Measurements from ENCODE around the gene RTN3.

The RTN3 gene

DNA sequence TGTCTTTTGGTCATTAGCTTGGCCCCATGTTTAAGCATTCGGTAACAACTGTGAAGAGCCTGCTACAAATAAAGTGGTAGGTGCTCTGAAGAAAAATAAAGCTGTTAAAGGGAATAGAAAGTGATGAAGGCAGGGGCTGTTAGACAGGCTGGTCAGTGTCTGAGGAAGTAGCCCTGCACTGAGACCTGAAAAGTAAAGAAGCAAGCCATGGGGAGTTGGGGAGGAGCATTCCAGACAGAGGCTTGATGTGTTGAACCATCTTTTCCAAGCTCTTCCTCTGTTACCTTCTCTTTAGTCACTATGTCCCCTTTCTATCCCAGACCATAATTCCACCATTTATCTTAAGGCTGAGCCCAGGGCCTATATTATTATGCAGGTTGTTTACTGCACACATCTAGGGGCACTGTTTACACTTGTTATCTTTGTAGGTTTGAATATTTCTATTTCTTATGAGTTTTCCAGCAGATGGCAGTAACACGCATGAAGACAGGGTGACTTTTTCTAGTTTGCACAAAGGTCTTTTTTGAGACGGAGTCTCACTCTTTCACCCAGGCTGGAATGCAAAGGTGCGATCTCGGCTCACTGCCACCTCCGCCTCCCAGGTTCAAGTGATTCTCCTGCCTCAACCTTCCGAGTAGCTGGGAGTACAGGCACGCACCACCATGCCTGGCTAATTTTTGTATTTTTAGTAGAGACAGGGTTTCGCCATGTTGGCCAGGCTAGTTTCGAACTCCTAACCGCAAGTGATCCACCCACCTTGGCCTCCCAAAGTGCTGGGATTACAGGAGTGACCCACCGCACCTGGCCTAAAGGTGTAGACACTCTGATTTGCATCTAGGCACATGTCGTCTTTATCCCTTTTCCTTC, 64.2 kb downstream of the RTN3 start:
- DNase-seq (ENCODE audit: low read depth) = peak; percentile 26

DNA sequence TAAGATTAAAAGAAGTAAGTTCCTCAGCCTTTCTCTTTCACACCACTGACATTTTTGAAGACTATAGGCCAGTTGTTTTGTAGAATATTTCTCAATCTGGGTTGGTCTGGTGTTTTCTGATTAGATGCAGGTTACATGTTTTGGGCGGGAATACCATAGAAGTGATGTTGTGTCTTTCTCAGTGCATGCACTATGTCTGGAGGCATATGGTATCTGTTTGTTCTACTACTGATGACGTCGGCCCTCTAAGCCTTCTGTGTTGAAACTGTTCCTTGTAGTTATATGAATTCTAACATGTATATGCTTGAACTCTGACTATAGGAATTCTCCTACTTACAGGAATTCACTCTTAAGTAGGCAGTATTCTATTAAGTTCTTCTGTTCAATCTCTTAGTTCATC, 65.7 kb downstream of the RTN3 start:
- no peak for DNase-seq (ENCODE audit: low read depth)

DNA sequence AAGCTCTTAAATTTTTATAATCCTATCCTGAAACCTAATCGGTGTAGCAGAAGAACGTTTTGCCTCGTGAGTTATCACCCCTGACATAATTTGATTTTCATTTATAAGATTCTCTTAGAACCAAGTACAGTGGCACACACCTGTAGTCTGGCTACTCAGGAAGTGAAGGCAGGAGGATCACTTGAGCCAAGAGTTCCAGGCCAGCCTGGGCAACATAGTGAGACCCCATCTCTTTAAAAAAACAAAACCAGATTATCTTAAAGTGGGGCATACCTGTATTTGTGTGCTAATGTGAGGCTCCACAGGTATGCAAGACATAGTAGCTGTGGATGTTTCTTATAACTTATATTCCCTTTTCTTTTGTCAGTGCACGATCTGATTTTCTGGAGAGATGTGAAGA, 68.3 kb downstream of the RTN3 start:
- DNase-seq (ENCODE audit: low read depth) = no peak

DNA sequence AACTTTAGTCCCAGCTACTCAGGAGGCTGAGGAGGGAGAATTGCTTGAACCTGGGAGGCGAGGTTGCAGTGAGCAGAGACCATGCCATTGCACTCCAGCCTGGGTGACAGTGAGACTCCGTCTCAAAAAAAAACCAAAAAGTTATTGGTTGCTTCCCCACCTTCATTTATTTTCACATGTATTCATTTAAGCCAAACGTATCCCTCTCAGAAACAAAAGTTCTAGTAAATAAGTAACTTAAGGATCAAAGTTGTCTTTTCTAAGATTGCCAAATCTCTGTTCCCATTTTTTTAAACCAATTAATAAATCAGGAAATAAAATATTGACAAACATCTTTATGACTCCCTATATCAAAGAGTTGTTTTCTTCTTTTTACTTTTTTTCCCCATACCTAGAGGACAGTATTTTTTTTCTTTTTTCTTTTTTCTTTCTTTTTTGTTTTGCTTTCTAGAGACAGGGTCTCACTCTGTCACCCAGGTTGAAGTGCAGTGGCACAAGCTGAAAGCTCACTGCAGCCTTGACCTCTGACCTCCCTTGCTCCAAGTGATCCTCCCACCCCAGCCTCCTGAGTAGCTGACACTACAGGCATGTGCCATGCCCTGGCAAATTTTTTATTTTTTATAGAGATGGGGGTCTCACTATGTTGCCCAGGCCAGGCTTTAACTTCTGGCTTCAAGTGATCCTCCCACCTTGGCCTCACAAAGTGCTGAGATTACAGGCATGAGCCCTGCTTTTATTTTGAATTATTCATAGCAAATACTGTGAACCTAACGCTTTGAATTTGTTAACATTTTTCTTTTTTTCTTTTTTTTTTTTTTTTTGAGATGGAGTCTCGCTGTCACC, 75.8 kb downstream of the RTN3 start:
- DNase-seq (ENCODE audit: low read depth) = no peak

DNA sequence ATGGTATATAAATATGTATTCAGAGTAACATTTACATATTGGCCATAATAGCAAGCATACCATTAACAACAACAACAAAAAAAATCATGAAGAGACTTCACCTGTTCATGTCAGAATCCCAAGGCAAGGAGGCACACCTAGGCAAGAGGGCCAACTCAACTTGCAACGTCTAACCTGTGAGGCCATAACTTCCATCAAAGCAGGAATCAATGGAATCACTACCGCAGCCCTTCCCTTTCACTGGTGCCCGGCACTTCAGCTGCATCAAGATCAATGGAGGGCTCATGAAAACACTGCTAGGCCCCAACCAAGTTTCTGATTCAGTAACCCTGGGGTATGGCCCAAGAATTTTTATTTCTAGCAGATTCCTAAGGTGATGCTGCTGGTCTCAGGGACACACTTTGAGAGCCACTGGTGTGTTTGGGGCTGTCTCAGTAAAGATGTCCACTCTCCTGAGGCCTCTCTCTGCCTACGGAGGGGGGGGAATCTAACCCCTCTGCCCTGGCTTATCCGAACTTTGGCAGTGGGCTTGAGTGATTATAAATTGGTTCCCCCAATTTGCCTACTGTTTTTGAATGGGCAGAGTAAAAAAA, 79.3 kb downstream of the RTN3 start:
- DNase-seq (ENCODE audit: low read depth) = no peak

DNA sequence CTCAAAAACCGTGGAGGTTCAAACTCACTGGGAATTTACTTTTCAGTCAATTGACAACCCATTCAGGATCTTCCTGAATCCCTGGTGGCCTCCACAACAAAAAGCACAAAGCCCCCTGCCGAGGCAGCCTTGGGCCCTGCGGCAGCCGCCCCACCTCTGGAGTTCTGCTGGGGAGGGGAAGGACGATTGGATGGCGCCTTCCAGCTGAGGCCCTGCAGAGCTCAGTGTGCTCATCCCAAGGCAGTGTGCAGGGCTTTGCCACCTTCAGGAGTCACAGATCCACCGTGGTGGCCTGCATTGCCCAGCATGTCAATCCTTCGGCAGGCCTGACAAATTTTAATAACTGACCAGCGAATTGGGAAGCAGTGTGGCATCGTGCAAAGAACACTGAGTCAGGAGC, 79.9 kb downstream of the RTN3 start:
- no peak for DNase-seq (ENCODE audit: low read depth)

DNA sequence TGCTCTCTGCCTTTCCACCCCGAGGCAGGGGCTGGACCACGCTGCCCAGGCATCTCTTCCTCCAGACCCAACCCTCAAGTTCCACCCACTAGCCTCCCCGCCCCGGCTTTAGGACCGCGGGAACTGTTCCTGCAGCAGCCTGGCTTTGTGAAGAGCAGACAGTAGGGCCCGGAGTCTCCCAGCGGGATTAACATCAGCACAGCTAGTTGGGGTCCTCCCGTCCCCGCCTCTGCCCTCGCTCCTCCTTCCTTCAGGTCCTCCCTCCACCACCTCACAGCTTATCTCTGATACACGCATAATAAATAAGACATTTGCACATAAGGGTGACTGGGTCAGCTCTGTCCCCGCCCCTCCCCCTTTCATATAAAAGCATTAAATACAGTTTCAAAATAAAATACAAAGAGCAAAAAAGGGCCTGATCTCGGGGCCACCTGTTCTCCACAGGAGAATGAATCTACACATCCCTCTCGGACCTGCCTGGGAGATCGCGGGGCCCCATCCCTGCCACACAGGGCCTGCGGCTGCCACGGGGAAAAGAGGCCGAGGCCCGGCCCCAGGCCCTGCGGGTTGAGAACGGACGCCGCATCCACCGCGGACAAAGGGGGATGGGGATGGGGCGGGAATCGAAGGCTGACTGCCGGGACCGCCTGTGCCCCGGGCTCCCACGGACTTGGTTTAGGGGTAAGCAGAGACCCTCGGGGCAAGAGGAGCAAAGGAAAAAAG, 80.8 kb downstream of the RTN3 start:
- DNase-seq (ENCODE audit: low read depth) = no peak

DNA sequence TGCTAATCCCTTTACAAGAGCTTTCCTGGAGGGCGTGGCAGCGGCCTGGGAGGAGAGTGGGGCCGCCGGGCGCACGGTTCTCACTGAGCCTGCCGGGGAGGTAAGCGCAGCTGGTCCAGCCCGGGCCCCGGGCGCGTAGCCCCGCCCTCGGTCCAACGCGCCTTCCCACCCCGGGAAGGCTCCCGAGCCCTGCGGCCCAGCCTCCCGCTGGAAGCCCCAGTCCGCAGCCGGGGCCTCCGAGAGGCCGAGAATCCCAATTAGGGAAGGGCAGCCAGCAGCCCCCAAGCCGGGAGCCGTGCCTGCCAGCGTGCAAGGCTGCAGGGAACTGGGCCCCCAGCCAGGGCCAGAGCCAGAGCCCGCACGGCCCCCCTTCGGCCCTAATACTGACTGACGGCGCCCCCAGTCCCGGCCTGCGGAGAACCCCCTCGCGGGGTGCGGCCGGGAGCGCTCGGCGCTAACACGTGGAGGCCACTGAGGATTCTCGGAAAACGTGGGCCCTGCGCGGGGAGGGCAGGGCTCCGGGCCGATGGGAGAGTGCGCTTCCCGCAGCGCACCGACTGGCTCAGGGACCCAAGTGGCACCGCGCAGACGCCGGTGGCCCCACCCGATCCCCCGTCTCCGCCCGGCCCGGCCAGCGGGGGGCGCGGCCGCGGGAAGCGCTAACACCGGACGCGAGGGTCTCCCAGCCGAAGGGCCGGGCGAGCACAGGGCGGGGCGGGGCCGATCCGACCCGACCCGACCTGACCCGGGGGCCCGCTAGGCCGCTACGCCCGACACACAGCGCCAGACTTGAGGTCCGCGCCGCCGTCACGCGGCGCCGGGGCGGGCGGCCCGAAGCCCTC, 81.6 kb downstream of the RTN3 start:
- no peak for DNase-seq (ENCODE audit: low read depth)

DNA sequence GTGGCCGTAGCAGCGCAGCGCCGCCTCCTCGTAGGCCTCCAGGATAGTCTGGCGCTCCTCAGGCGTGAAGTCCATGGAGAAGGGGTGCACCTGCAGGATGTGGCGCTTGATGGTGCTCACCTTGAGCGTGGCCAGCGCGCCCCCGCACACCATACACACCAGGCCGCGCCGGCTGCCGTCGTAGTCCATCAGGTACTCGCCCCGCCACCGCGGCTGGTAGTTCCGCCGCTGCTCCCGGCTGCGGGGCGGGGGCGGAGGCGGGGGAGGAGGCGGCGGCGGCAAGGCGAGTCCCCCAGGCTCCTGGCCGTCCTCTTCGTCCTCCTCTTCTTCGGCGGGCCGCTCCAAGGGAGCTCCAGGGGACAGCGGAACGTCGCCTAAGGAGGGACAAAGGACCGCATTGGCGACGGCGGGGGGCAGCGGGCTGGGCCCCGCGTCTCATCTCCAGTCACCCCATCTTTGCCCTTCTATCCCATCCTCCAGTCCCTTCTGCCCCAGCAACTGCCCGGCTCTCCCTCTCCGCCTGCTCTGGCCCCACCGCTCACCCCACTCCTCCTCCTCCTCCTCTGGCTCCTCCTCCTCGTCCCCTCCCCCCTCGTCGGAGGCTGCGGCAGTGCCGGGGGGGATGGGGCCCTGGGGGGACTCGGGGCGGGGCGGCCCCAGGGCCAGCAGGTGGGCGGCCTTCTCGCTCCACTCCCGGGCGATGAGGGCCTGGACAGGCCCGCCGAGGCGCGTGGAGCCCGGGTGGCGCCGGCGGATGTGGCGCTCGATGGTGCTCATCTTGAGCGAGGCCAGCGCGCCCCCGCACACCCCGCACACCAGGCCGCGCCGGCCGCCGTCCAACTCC, 82.4 kb downstream of the RTN3 start:
- no peak for DNase-seq (ENCODE audit: low read depth)

DNA sequence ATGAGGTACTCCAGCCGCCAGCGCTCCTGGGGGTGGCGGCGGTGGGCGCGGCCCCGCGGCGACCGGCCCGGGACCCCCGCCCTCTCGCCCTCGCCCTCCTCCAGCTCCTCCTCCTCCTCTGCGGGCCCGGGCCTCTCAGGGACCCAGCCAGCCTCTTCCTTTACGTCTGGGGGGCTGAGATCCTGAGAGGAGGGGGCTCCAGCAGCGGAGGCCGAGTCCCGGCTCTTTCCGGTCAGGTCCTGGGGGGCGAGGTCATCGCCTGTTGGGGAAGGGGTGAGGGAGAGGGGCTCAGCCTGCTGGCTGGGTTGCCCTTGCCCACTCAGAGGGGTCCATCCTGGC, 83.0 kb downstream of the RTN3 start:
- DNase-seq (ENCODE audit: low read depth) = no peak

DNA sequence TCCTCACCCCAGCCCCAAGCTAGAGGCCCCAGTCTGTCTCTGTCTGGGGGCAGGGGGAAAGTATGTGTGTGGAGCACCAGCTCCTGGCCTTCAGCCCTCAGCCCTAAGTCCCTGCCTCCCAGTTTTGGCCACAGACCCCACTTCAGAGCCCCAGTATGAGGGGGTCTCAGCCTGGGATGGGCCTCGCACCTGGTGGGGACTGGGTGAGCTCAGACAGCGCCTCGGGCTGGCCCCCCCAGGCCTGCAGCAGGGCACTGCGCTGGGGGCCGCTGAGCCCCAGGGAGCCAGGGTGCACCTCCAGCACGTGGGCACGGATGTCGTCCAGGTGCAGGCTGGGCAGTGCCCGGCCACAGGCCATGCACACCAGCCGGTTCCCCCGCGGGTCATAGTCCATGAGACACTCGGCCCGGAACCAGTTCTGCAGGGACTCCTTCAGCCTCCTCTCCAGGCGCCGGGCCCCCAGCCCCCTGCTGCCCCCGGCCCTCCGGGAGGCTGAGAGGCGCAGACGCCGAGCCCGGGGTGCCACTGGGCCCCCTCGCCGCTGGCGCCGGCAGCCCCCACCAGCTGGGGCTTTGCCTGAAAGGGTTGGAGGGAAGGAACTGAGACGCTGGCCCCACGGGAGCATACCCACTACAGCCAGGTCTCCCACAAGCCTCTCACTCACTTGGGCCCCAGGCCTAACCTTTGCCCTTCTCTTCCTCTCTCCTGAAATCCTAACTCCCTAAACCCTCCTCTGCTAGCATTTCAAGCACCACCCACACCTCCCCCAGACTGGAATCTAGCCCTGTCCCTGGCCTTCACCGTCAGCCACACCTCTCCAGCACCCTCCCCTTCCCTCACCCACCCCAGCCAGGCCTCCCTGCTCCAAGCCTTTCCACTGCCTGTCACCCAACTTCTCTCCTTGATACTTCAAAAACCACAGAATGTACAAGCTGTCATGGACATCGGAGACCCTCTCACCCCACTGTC, 83.7 kb downstream of the RTN3 start:
- DNase-seq (ENCODE audit: low read depth) = no peak

DNA sequence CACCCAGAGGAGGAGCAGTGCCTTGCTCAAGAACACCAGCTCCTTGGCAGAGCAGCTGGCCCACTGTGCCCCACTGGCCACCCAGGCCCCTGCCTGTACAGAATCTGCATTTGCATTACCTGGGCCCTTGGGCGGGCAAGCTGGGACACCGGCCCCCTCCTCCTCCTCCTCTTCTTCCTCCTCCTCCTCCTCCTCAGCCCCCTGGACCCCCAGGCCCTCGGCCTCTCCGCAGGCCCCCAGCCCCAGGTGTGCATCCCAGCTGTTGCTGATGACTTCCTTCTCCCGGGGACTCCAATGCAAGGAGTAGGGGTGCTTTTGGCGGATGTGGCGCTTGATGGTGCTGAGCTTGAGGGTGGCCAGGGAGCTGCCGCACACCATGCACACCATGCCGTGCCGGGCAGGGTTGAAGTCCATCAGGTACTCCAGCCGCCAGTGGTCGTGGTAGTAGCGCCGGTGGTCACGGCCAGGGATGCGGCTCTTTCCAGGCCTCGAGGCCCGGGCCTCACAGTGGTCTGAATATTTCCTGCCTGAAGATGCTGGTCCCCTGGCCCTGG, 84.5 kb downstream of the RTN3 start:
- no peak for DNase-seq (ENCODE audit: low read depth)

DNA sequence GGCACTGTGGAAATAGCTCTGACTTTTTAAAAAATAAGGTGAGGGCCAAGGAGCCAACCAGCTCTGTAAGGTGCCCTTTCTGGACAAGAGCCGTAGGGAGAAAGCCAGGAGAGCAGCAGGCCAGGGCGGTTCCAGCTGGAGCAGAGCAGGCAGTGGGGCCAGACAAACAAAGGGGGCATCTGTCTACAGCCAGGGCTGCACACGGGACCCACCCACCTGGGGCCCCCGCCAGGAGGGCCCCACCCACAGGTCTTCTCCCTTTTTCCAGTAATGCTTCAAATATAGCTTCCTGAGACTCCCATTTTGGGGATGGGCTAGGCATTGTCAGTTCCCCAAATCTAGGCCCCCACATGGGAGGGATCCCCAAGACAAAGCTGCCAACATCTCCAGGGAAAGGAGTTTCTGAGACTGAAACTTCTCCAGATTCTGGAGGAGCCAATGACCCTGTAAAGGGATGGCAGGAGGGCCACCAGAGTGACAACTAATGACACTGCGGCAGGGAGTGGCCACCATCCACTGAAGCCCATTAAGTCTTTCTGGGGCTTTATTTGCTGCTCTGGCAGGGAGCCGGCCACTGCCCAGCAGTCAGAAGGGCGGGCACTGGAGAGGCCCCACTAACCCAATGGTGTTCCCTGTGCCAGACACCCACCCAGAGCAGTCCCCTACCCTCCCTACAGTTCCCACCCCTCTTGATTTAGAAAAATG, 85.4 kb downstream of the RTN3 start:
- DNase-seq (ENCODE audit: low read depth) = no peak

DNA sequence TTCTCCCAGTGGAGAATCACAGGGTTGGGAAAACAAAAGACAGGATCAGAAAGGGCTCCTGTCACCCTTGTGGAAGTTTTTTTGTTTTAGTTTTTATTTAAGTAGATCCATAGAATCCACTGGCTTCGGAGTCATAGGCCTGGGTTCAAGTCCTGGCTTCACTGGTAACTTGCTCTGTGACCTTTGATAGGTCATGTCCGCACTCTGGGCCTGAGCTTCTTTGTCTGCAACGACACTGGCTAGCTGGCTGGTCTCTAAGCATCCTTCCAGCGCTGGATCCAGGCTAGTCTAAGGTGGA, 85.9 kb downstream of the RTN3 start:
- no peak for DNase-seq (ENCODE audit: low read depth)

DNA sequence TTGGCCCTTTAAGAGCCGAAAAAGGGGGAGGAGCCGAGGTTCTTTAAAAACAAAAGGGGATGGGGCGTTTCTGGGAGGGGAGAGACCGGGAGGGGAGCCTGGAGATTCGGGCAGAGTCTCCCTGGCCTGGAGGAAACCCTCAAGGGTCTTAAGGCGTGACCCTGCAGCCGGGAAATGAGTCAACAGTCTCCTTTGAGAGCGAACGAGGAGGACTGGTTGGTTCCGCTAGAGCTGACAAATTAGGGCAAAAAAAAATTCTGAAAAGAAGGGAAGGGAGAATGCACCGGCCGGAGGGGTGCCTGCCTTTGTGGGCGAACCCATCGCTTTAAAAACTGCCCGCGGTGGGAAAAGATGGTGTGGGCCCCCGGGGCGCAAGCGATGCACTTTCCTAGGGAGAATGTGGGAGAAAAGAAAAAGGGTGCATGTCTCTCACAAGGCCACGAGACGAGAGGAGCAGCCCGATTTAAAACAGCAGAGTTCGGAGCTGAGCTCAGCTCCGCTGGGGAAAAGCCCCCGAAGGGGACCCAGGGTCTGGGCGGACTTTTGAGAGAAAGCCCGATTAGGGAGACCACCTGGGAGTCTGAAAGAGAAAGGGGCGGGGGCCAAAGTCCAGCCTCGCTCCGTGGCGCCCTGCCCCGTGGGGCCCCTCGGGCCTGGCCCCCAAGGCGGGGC, 86.4 kb downstream of the RTN3 start:
- DNase-seq (ENCODE audit: low read depth) = peak; percentile 83

DNA sequence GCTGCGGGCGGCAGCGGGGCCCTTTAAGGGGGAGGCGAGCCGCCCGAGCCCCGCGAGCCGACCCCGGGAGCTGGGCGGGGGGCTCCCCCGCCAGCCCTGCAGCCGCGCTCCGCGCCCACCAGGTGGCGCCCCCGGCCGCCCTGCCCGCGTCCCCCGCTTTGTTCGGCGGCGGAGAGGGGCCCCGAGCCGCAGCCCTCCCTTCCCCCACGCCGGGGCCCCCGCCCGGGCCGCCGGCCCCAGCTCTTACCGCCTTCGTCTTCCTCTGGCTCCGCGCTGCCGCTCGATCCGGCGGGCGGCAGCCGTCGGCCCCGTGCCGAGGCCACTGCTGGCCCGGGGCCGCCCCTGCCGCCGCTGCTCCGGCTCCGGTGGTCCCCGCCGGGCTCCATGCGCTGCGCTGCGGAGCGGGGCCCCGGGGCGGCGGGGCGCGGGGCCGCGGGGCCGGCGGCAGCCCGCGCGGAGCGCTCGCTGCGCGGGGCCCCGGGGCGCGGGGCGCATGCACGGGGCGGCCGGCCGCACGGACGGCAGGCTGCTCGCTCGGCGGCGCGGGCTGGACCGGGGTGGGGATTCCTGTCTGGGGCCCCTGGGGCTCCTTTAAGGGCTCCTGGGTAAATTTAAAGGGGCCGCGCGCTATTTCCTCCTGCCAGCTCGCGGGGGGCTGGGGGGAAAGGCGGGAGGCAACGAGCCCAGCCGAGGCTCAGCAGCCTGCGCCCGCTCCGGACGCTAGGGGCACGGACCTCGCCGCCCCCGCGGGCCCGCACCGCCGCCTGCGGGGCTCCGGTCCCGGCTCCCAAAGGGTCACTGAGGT, 87.1 kb downstream of the RTN3 start, which contains the start of gene ZFTA:
TSS of gene ZFTA (minus strand) at position 539 of the 805 bp plus-strand sequence. CDS start at position 386, 153 bp downstream.
- DNase-seq (ENCODE audit: low read depth) = peak; percentile 76

Data from ELR (cell line).